Measurements from ENCODE around the gene ARHGAP25.

DNA sequence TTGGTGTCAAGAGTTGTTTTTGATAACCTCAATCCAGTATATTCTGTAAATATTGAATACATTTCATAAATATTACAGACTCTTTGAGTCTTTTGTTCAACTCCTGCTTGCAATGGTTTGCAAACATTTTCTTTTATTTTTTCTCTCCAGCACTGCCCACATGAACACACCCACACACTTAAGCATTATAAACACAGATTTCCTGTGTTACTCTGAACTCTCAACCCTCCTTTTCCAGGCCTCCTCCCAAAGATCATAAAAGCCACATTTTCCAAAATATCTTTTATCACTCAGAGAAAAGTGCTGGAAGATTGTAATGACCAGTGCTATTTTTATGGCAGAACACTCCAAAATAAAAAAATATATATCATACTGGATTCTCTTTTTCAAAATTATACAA lies 20.5 kb downstream of the ARHGAP25 start:
- TF ChIP-seq CTCF (IDR thresholded peaks at IDR 0.05; ENCODE audit: low read depth, low read length, missing input control) (no peak), MAX (IDR thresholded peaks at IDR 0.05) (no peak), NR2F2 (IDR thresholded peaks at IDR 0.05) (peak; percentile 84), GABPA (IDR thresholded peaks at IDR 0.05 in 1 of 2, conservative IDR thresholded peaks at IDR 0.05 in 1 of 2) (no peak), SP1 (IDR thresholded peaks at IDR 0.05) (no peak), JUND (IDR thresholded peaks at IDR 0.05) (no peak), TAF1 (conservative IDR thresholded peaks at IDR 0.05) (no peak), YY1 (IDR thresholded peaks at IDR 0.05) (no peak), EGR1 (IDR thresholded peaks at IDR 0.05; ENCODE audit: low read depth in 2 of 2) (no peak), ATF3 (IDR thresholded peaks at IDR 0.05) (no peak), RAD21 (IDR thresholded peaks at IDR 0.05) (no peak)
- TF ChIP-seq, protein P1, sequence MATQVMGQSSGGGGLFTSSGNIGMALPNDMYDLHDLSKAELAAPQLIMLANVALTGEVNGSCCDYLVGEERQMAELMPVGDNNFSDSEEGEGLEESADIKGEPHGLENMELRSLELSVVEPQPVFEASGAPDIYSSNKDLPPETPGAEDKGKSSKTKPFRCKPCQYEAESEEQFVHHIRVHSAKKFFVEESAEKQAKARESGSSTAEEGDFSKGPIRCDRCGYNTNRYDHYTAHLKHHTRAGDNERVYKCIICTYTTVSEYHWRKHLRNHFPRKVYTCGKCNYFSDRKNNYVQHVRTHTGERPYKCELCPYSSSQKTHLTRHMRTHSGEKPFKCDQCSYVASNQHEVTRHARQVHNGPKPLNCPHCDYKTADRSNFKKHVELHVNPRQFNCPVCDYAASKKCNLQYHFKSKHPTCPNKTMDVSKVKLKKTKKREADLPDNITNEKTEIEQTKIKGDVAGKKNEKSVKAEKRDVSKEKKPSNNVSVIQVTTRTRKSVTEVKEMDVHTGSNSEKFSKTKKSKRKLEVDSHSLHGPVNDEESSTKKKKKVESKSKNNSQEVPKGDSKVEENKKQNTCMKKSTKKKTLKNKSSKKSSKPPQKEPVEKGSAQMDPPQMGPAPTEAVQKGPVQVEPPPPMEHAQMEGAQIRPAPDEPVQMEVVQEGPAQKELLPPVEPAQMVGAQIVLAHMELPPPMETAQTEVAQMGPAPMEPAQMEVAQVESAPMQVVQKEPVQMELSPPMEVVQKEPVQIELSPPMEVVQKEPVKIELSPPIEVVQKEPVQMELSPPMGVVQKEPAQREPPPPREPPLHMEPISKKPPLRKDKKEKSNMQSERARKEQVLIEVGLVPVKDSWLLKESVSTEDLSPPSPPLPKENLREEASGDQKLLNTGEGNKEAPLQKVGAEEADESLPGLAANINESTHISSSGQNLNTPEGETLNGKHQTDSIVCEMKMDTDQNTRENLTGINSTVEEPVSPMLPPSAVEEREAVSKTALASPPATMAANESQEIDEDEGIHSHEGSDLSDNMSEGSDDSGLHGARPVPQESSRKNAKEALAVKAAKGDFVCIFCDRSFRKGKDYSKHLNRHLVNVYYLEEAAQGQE (IDR thresholded peaks at IDR 0.05): no peak
- TF ChIP-seq, protein P2, sequence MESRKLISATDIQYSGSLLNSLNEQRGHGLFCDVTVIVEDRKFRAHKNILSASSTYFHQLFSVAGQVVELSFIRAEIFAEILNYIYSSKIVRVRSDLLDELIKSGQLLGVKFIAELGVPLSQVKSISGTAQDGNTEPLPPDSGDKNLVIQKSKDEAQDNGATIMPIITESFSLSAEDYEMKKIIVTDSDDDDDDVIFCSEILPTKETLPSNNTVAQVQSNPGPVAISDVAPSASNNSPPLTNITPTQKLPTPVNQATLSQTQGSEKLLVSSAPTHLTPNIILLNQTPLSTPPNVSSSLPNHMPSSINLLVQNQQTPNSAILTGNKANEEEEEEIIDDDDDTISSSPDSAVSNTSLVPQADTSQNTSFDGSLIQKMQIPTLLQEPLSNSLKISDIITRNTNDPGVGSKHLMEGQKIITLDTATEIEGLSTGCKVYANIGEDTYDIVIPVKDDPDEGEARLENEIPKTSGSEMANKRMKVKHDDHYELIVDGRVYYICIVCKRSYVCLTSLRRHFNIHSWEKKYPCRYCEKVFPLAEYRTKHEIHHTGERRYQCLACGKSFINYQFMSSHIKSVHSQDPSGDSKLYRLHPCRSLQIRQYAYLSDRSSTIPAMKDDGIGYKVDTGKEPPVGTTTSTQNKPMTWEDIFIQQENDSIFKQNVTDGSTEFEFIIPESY (IDR thresholded peaks at IDR 0.05): no peak
